Ascending aorta (tissue), 2 donors: ENCODE data around the gene MTMR12. TPM values are rescaled to one million over a fixed set of nuclear protein-coding genes. Genes with fewer than 3 reads are reported as not detected.
A peak's percentile ranks its signal among the peaks of the same experiment; 100 is the strongest.

Source experiments
- DNase-seq, 2 donors: peaks; one replicate each; pipeline ENCODE4 v3.0.0-alpha.2; 2019; ENCODE audit warnings: low spot score in 2 of 2
- H3K27ac ChIP-seq, 2 donors: fragments of 200-600 bp; sonication (generic); one replicate each; pipeline ENCODE4 v1.5.1; 2016 to 2017; ENCODE audit warnings: mild to moderate bottlenecking in 1 of 2
- H3K27me3 ChIP-seq: fragments of 200-600 bp; sonication (generic); one replicate; pipeline ENCODE4 v1.5.1; 2017
- H3K36me3 ChIP-seq, 2 donors: fragments of 200-600 bp; sonication (generic); one replicate each; pipeline ENCODE4 v1.5.1; 2016
- H3K4me1 ChIP-seq, 2 donors: fragments of 200-600 bp; sonication (generic); one replicate each; pipeline ENCODE4 v1.5.1; 2016 to 2017; ENCODE audit warnings: mild to moderate bottlenecking in 1 of 2
- H3K4me3 ChIP-seq, 2 donors: fragments of 200-600 bp; sonication (generic); one replicate each; pipeline ENCODE4 v1.5.1; 2016 to 2017; ENCODE audit warnings: mild to moderate bottlenecking in 1 of 2
- H3K9me3 ChIP-seq, 2 donors: fragments of 200-600 bp; sonication (generic); one replicate each; pipeline ENCODE4 v1.5.1; 2016
- intact Hi-C: fragments of 100-400 bp; cut with DNase I; formaldehyde crosslinking; loops from one replicate; pipeline ENCODE4 v1.15.1; 2023
- total RNA-seq: library from RNA; depleted of rRNA; stranded (reverse); fragments of >200 nt; gene quantifications from one replicate; pipeline ENCODE4 v1.1.0, GENCODE V29; 2016
- TF ChIP-seq, protein P1 (sequence below), 3 experiments: fragments of 200-600 bp in 2 of 3; fragments of 450-650 bp in 1 of 3; sonication (generic) in 2 of 3; IDR thresholded peaks; one replicate each; pipeline ENCODE4 v1.5.1; 2016 to 2019; ENCODE audit warnings: antibody characterized with exemption in 3 of 3, mild to moderate bottlenecking in 1 of 3, moderate library complexity in 1 of 3

MTMR12 gene
- total RNA-seq, 1 donor from 2014 or later: 19.5 TPM

DNA sequence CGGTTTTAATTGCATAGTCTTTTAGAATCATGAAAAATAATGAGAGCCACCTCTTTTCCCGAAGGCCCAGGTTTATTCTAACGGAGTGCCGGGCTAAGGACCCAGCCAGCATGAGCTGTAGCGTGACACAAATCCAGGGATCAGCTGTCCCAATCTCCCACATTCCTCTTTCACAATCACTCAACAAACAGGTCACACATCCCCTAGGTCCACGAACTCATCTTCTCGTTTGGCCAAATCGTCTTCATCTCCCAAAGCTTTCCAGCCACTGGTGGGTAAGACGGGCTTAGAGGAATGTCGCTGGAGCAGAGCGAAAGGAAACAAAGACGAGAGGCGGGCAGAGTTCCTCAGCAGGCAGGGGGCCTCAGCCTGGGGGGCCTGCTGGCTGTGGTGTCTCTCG lies 83.2 kb downstream of the MTMR12 start:
- H3K27me3 ChIP-seq: no peaks in the 10 kb centered on the region
- peaks cover 8 to 17% of the 10 kb centered on the region in 2 donors for H3K36me3 ChIP-seq
- TF ChIP-seq, protein P1, sequence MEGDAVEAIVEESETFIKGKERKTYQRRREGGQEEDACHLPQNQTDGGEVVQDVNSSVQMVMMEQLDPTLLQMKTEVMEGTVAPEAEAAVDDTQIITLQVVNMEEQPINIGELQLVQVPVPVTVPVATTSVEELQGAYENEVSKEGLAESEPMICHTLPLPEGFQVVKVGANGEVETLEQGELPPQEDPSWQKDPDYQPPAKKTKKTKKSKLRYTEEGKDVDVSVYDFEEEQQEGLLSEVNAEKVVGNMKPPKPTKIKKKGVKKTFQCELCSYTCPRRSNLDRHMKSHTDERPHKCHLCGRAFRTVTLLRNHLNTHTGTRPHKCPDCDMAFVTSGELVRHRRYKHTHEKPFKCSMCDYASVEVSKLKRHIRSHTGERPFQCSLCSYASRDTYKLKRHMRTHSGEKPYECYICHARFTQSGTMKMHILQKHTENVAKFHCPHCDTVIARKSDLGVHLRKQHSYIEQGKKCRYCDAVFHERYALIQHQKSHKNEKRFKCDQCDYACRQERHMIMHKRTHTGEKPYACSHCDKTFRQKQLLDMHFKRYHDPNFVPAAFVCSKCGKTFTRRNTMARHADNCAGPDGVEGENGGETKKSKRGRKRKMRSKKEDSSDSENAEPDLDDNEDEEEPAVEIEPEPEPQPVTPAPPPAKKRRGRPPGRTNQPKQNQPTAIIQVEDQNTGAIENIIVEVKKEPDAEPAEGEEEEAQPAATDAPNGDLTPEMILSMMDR (IDR thresholded peaks at IDR 0.05): no peak
- H3K27ac ChIP-seq: no peak overlapping the region
- H3K9me3 ChIP-seq: no peaks in the 10 kb centered on the region
- intact Hi-C loops: no loop called here
- no peak overlapping the region for H3K4me3 ChIP-seq
- DNase-seq: no peak
- H3K4me1 ChIP-seq: peaks cover 0 to 22% of the 10 kb centered on the region in 2 donors

DNA sequence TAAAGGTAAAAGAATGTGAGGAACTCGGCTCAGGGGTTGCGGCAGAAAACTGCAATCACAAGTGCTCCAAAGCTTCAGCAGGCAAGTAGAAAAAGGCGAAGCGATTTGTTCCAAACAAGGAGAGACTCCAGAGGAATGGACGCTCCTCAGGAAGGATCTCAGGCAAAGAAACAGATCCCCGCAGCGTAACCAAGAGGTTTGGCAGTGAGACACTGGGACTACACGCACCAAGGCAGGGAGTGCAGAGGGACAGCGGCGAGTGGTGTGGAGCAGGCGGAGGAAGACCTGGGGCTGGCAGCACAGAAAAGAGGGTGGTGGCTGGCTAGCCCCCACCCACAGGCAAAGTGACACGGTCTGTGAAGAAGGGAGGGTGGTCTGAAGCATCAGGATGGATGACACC lies 83.9 kb downstream of the MTMR12 start:
- Histone ChIP-seq H3K4me1 (peaks cover 0 to 21% of the 10 kb centered on the region in 2 donors), H3K9me3 (no peaks in the 10 kb centered on the region), H3K36me3 (peaks cover 8 to 17% of the 10 kb centered on the region in 2 donors), H3K4me3 (no peak overlapping the region), H3K27me3 (no peaks in the 10 kb centered on the region), H3K27ac (no peak overlapping the region)
- TF ChIP-seq, protein P1 (IDR thresholded peaks at IDR 0.05): no peak
- intact Hi-C loops: no loop called here
- no peak for DNase-seq

DNA sequence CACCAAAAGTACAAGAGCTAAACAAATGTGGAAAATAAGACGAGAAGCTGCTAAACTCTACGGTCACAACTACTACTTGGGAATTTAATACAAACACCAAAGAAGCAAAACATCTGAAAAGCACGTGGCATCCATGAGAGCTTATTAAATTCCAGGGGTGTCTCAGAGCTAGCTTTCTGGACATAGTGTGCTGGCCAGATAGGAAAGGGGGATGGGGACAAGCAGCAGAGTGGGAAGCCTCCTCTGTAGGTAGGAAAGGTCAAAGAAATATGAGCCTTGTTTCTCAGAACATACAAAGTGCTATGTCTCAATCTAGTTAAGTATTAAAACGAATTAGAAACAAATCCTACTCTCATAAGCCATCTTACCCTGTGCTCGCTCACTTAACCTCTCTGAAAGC lies 87.3 kb downstream of the MTMR12 start:
- no peaks in the 10 kb centered on the region for H3K9me3 ChIP-seq
- H3K27me3 ChIP-seq: no peaks in the 10 kb centered on the region
- peaks cover 8 to 16% of the 10 kb centered on the region in 2 donors for H3K36me3 ChIP-seq
- TF ChIP-seq, protein P1 (IDR thresholded peaks at IDR 0.05): no peak
- H3K27ac ChIP-seq: peak overlapping the region in 1 of 2 donors; percentile 34
- no peak overlapping the region for H3K4me3 ChIP-seq
- no peak for DNase-seq
- H3K4me1 ChIP-seq: peaks cover 0 to 6% of the 10 kb centered on the region in 2 donors
- intact Hi-C loops: no loop called here

DNA sequence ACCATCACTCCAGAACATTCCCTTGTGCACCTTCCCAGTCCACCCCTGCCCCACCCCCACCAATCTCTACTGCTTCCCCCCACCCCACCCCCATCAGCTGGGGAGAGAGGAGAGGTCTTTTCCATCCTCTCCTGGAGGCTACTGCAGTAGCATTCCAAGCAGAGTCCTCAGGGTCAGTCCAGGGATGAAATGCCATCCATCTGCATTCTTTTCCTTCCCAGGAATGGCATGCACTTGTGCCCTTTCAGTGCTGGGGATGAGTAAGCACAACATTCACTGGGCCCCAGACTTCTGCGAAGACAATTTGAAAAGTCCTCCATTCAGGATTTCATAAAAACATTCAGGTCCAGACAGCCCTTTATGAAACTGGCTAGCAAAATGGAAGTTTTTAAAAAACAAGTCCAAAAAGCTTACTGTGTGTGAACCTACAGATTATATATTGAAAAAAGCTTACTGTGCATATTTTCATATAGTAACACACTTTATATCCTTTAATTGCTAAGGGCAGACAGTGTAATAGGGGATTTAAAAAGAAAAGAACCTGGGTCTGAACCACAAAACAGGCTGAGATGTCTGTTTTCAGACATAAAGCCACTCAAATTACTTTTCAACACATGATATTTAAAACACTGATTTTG lies 88.6 kb downstream of the MTMR12 start:
- no peak overlapping the region for H3K4me3 ChIP-seq
- no peaks in the 10 kb centered on the region for H3K27me3 ChIP-seq
- TF ChIP-seq, protein P1 (IDR thresholded peaks at IDR 0.05): no peak
- no peaks in the 10 kb centered on the region for H3K9me3 ChIP-seq
- no peak for DNase-seq
- intact Hi-C loops: no loop called here
- H3K4me1 ChIP-seq: peaks cover 0 to 6% of the 10 kb centered on the region in 2 donors
- H3K27ac ChIP-seq: no peak overlapping the region
- peaks cover 3 to 4% of the 10 kb centered on the region in 2 donors for H3K36me3 ChIP-seq

DNA sequence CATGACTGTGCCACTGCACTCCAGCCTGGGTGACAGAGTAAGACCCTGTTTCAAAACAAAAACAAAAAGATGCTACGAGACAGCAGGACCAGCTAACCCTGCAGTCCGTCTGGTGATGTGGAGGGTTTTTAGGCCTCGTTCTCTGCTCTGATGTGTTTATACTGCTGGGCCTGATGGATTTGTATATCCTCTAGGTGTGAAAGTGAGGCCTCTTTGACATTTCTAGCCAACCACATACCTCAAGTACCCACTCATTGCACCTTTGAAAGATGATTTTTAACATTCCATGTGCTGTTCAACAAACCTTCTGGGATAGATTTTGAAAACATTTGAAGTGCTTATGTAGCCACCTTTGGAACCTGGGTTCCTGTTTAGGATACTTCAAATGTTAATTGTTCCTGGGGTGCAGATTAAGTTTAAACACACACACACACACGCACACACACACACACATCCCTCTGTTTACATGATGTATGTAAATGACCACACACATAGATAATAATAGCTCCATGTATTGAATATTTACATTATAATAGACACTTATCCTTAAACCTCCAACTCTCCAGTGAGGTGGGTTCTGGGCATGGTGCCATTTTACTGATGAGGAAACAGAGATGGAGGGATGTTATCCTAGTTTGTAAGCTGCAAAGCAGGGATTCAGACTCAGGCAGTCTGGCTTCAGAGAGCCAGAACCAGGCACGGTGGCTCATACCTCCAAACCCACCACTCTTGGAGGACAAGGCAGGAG lies 89.8 kb downstream of the MTMR12 start:
- Histone ChIP-seq H3K4me1 (peaks cover 0 to 6% of the 10 kb centered on the region in 2 donors), H3K27me3 (no peaks in the 10 kb centered on the region), H3K4me3 (no peak overlapping the region), H3K9me3 (no peaks in the 10 kb centered on the region), H3K36me3 (no peaks in the 10 kb centered on the region), H3K27ac (no peak overlapping the region)
- DNase-seq: no peak
- TF ChIP-seq, protein P1 (IDR thresholded peaks at IDR 0.05): no peak
- intact Hi-C loops: no loop called here
